Endothelial cell of umbilical vein (primary cell): ENCODE measurements around the gene CLOCK.

Experiments used
- CTCF ChIP-seq, 2 donors: IDR thresholded peaks; 1 replicate in 1 of 2; 2 replicates in 1 of 2; pipeline ENCODE4 v1.5.1; 2011; ENCODE audit warnings: low read length in 2 of 2, mild to moderate bottlenecking in 2 of 2, moderate library complexity in 2 of 2, control low read depth in 1 of 2, inconsistent platforms in 1 of 2, low read depth in 1 of 2; ENCODE audit not compliant: insufficient read depth in 1 of 2; ENCODE audit errors: extremely low read depth in 1 of 2
- EZH2 ChIP-seq: IDR thresholded peaks from 2 replicates; pipeline ENCODE4 v1.6.1; 2012; ENCODE audit warnings: borderline replicate concordance, low read depth, mild to moderate bottlenecking, moderate library complexity, low read length, inconsistent platforms; ENCODE audit not compliant: severe bottlenecking
- FOS ChIP-seq: IDR thresholded peaks from 2 replicates; pipeline ENCODE4 v1.6.1; 2011; ENCODE audit warnings: mild to moderate bottlenecking, low read length, moderate library complexity, borderline replicate concordance; ENCODE audit not compliant: insufficient read depth
- MAX ChIP-seq: IDR thresholded peaks from 2 replicates; pipeline ENCODE4 v1.6.1; 2011; ENCODE audit not compliant: insufficient read depth, insufficient read length
- POLR2A ChIP-seq: IDR thresholded peaks from 2 replicates; pipeline ENCODE4 v1.6.1; 2012; ENCODE audit warnings: low read depth, mild to moderate bottlenecking, control low read depth, low read length
- POLR2AphosphoS5 ChIP-seq: IDR thresholded peaks from 2 replicates; pipeline ENCODE4 v1.6.1; 2012; ENCODE audit warnings: low read depth, mild to moderate bottlenecking, control low read depth, low read length, moderate library complexity; ENCODE audit not compliant: insufficient read depth

GRCh38 chr4:55386073-55386472 is 160.6 kb downstream of the CLOCK start:
- TF ChIP-seq POLR2A, result no peak
- no peak for TF ChIP-seq CTCF (IDR thresholded peaks at IDR 0.05; ENCODE audit: extremely low read depth in 1 of 2, insufficient read depth in 1 of 2, low read depth in 1 of 2, low read length in 2 of 2)
- TF ChIP-seq POLR2AphosphoS5, result no peak
- no peak for TF ChIP-seq EZH2
- no peak for TF ChIP-seq FOS
- no peak for TF ChIP-seq MAX
